GM12878 (cell line): ENCODE measurements around the gene LRRC74B. TPM values are rescaled to one million over a fixed set of nuclear protein-coding genes. Genes with fewer than 3 reads are reported as not detected.

Experiments used
- BMI1 ChIP-seq: fragments of 450-650 bp; IDR thresholded peaks from 2 replicates; pipeline ENCODE4 v1.6.1; 2016; ENCODE audit warnings: mild to moderate bottlenecking, moderate library complexity, borderline replicate concordance
- CHD1 ChIP-seq: IDR thresholded peaks from 2 replicates; pipeline ENCODE4 v1.6.1; 2012; ENCODE audit warnings: low read depth, low read length, improper control_type of control experiment
- GABPA ChIP-seq: IDR thresholded peaks from 2 replicates; pipeline ENCODE4 v1.6.1; 2014; ENCODE audit warnings: antibody characterized with exemption, low read depth, mild to moderate bottlenecking, inconsistent platforms
- IRF5 ChIP-seq: fragments of 450-650 bp; IDR thresholded peaks from 2 replicates; pipeline ENCODE4 v1.6.1; 2017; ENCODE audit warnings: borderline replicate concordance
- JUND ChIP-seq: IDR thresholded peaks from 2 replicates; pipeline ENCODE4 v1.6.1; 2012; ENCODE audit warnings: low read depth, mild to moderate bottlenecking, low read length, improper control_type of control experiment, moderate library complexity
- KDM1A ChIP-seq: fragments of 200-600 bp; sonication (generic); IDR thresholded peaks from 2 replicates; pipeline ENCODE4 v1.6.1; 2016; ENCODE audit warnings: borderline replicate concordance
- NBN ChIP-seq: fragments of 450-650 bp; IDR thresholded peaks from 2 replicates; pipeline ENCODE4 v1.6.1; 2016
- NFIC ChIP-seq: IDR thresholded peaks from 2 replicates; pipeline ENCODE4 v1.6.1; 2012; ENCODE audit warnings: low read depth, mild to moderate bottlenecking, inconsistent platforms, low read length, moderate library complexity
- NR2F1 ChIP-seq: fragments of 450-650 bp; conservative IDR thresholded peaks from 2 replicates; pipeline ENCODE4 v1.6.1; 2017; ENCODE audit warnings: mild to moderate bottlenecking
- PBX3 ChIP-seq: IDR thresholded peaks from 2 replicates; pipeline ENCODE4 v1.6.1; 2011; ENCODE audit warnings: mild to moderate bottlenecking, low read depth, low read length, moderate library complexity; ENCODE audit not compliant: insufficient replicate concordance
- POU2F2 ChIP-seq: IDR thresholded peaks from 3 replicates; pipeline ENCODE4 v1.6.1; 2011; ENCODE audit warnings: low read depth, mild to moderate bottlenecking, low read length, borderline replicate concordance
- RCOR1 ChIP-seq: conservative IDR thresholded peaks from 2 replicates; pipeline ENCODE4 v1.6.1; 2012; ENCODE audit warnings: low read depth, low read length, improper control_type of control experiment
- RELA ChIP-seq: fragments of 450-650 bp; IDR thresholded peaks from 2 replicates; pipeline ENCODE4 v1.8.0; 2014; ENCODE audit warnings: borderline replicate concordance; ENCODE audit not compliant: partially characterized antibody
- TBL1XR1 ChIP-seq: IDR thresholded peaks from 2 replicates; pipeline ENCODE4 v1.6.1; 2012; ENCODE audit warnings: low read depth, low read length, improper control_type of control experiment
- TCF12 ChIP-seq: IDR thresholded peaks from 2 replicates; pipeline ENCODE4 v1.6.1; 2011; ENCODE audit warnings: low read depth, mild to moderate bottlenecking, low read length
- USF2 ChIP-seq: IDR thresholded peaks from 2 replicates; pipeline ENCODE4 v1.6.1; 2011; ENCODE audit warnings: low read depth, low read length, improper control_type of control experiment, borderline replicate concordance
- ZSCAN29 ChIP-seq: fragments of 450-650 bp; IDR thresholded peaks from 2 replicates; pipeline ENCODE4 v1.6.1; 2017; ENCODE audit warnings: mild to moderate bottlenecking, moderate library complexity
- polyA plus RNA-seq, 11 experiments: library from polyadenylated mRNA; depleted of rRNA in 4 of 11; unstranded in 6 of 11; stranded (reverse) in 5 of 11; fragments of >200 nt; fragmentation: Nextera tagmentation in 4 of 11; fragmentation: Illumina TruSeq in 1 of 11; extraction: Ambion mirVana in 4 of 11; extraction: Trizol in 1 of 11; gene quantifications; 1 replicate in 1 of 11; 2 replicates in 10 of 11; pipeline versions ENCODE4 v1.2.1 to v1.2.3, GENCODE V29; 2011 to 2016; ENCODE audit warnings: inconsistent platforms in 2 of 11, missing spikeins in 2 of 11, low read depth in 1 of 11
- total RNA-seq, 4 experiments: library from RNA; depleted of rRNA in 3 of 4; stranded (reverse); fragments of >200 nt in 3 of 4; fragmentation: Illumina TruSeq in 1 of 4; extraction: Trizol in 1 of 4; gene quantifications; 2 replicates each; pipeline versions ENCODE4 v1.2.1 to v1.2.3, GENCODE V29; 2013 to 2021
- TF ChIP-seq, protein P1 (sequence below): IDR thresholded peaks from 2 replicates; pipeline ENCODE4 v1.6.1; 2011; ENCODE audit warnings: borderline replicate concordance, low read depth, mild to moderate bottlenecking, moderate library complexity, low read length; ENCODE audit not compliant: insufficient read depth, poor library complexity, severe bottlenecking
- TF ChIP-seq, protein P2 (sequence below): IDR thresholded peaks from 2 replicates; pipeline ENCODE4 v1.6.1; 2012; ENCODE audit warnings: low read depth, low read length, improper control_type of control experiment
- TF ChIP-seq, protein P3 (sequence below): fragments of 450-650 bp; formaldehyde crosslinking; IDR thresholded peaks from 2 replicates; pipeline ENCODE4 v1.5.0; 2022; ENCODE audit warnings: mild to moderate bottlenecking, missing genetic modification characterization

LRRC74B gene
- total and polyA plus RNA-seq, 10 of the 15 experiments (the other 5 are each of a cell fraction or from before 2014, with no cell fraction given): not detected

GRCh38 chr22:21045585-21046294, at the start of gene LRRC74B (continued):
- no peak for TF ChIP-seq RCOR1
- no peak for TF ChIP-seq TBL1XR1
- TF ChIP-seq NFIC: no peak
- TF ChIP-seq JUND: no peak
- peak; percentile 96 for TF ChIP-seq PBX3
- no peak for TF ChIP-seq RELA
- no peak for TF ChIP-seq CHD1
- no peak for TF ChIP-seq NBN
- TF ChIP-seq ZSCAN29: no peak
- no peak for TF ChIP-seq GABPA
- TF ChIP-seq, protein P1, sequence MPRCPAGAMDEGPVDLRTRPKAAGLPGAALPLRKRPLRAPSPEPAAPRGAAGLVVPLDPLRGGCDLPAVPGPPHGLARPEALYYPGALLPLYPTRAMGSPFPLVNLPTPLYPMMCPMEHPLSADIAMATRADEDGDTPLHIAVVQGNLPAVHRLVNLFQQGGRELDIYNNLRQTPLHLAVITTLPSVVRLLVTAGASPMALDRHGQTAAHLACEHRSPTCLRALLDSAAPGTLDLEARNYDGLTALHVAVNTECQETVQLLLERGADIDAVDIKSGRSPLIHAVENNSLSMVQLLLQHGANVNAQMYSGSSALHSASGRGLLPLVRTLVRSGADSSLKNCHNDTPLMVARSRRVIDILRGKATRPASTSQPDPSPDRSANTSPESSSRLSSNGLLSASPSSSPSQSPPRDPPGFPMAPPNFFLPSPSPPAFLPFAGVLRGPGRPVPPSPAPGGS: no peak
- no peak for TF ChIP-seq USF2
- TF ChIP-seq IRF5: no peak
- no peak for TF ChIP-seq KDM1A
- peak; percentile 27; the same call in 1 of the 2 replicates for TF ChIP-seq NR2F1
- TF ChIP-seq, protein P2, sequence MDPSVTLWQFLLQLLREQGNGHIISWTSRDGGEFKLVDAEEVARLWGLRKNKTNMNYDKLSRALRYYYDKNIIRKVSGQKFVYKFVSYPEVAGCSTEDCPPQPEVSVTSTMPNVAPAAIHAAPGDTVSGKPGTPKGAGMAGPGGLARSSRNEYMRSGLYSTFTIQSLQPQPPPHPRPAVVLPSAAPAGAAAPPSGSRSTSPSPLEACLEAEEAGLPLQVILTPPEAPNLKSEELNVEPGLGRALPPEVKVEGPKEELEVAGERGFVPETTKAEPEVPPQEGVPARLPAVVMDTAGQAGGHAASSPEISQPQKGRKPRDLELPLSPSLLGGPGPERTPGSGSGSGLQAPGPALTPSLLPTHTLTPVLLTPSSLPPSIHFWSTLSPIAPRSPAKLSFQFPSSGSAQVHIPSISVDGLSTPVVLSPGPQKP: no peak
- TF ChIP-seq, protein P3, sequence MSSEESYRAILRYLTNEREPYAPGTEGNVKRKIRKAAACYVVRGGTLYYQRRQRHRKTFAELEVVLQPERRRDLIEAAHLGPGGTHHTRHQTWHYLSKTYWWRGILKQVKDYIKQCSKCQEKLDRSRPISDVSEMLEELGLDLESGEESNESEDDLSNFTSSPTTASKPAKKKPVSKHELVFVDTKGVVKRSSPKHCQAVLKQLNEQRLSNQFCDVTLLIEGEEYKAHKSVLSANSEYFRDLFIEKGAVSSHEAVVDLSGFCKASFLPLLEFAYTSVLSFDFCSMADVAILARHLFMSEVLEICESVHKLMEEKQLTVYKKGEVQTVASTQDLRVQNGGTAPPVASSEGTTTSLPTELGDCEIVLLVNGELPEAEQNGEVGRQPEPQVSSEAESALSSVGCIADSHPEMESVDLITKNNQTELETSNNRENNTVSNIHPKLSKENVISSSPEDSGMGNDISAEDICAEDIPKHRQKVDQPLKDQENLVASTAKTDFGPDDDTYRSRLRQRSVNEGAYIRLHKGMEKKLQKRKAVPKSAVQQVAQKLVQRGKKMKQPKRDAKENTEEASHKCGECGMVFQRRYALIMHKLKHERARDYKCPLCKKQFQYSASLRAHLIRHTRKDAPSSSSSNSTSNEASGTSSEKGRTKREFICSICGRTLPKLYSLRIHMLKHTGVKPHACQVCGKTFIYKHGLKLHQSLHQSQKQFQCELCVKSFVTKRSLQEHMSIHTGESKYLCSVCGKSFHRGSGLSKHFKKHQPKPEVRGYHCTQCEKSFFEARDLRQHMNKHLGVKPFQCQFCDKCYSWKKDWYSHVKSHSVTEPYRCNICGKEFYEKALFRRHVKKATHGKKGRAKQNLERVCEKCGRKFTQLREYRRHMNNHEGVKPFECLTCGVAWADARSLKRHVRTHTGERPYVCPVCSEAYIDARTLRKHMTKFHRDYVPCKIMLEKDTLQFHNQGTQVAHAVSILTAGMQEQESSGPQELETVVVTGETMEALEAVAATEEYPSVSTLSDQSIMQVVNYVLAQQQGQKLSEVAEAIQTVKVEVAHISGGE (CRISPR knock-in tag): no peak
- TF ChIP-seq BMI1: peak; percentile 98
- no peak for TF ChIP-seq TCF12
- TF ChIP-seq POU2F2: no peak
